ENCODE measurements around the gene APMAP. TPM values are rescaled to one million over a fixed set of nuclear protein-coding genes. Genes with fewer than 3 reads are reported as not detected.

Gene APMAP
- total RNA-seq, 1 donor from 2014 or later, result 71.7 TPM

DNA sequence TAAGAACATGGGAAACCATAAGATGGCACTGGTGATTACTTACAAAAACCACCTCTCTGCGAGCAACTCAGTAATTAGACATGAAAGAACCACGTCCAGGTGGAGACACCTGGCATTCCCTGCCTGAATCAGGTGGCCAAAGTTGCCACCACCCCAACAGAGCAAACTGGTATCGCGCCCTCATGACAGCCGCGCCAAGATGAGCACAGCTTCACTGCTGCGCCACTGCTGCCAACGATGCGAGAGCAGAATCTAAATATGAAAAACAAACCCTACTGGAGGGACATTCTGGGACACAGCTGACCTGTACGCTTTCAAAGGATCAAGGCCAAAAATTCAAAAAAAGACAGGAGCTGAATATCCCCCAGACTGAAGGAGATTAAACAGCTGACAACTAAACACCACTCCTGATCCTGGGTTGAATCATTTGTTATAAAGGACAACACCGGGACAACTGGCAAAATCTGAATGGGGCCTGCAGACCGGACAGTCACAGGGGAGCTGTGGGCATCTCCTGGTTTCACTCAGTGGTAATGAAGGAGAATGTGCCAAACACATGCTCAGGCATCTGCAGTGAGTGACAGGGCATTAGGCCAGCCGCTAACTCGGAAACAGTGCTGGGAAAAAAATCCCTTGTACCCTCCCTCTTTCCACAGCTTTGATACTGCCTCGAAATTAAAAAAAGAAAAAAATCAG, 26.1 kb downstream of the APMAP start:
- no peak overlapping the region for H3K4me3 ChIP-seq
- H3K4me3 Mint-ChIP-seq, result no peak overlapping the region
- no peak overlapping the region for H3K4me2 ChIP-seq
- no peak overlapping the region for H2AFZ ChIP-seq (replicated peaks)
- no peaks in the 10 kb centered on the region for H3F3A ChIP-seq (ENCODE audit: low read depth)
- no peaks in the 10 kb centered on the region for H3K4me1 ChIP-seq
- H3K79me2 ChIP-seq (ENCODE audit: low read depth), result no peaks in the 10 kb centered on the region
- H3K27me3 ChIP-seq, result no peaks in the 10 kb centered on the region
- no peaks in the 10 kb centered on the region for H4K20me1 ChIP-seq (ENCODE audit: low read depth)
- no peak overlapping the region for H3K27ac ChIP-seq
- no peak for DNase-seq (ENCODE audit: low spot score)
- H3K9me3 Mint-ChIP-seq, result no peaks in the 10 kb centered on the region
- no peaks in the 10 kb centered on the region for H3K4me1 Mint-ChIP-seq
- TF ChIP-seq, protein P1, sequence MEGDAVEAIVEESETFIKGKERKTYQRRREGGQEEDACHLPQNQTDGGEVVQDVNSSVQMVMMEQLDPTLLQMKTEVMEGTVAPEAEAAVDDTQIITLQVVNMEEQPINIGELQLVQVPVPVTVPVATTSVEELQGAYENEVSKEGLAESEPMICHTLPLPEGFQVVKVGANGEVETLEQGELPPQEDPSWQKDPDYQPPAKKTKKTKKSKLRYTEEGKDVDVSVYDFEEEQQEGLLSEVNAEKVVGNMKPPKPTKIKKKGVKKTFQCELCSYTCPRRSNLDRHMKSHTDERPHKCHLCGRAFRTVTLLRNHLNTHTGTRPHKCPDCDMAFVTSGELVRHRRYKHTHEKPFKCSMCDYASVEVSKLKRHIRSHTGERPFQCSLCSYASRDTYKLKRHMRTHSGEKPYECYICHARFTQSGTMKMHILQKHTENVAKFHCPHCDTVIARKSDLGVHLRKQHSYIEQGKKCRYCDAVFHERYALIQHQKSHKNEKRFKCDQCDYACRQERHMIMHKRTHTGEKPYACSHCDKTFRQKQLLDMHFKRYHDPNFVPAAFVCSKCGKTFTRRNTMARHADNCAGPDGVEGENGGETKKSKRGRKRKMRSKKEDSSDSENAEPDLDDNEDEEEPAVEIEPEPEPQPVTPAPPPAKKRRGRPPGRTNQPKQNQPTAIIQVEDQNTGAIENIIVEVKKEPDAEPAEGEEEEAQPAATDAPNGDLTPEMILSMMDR (IDR thresholded peaks at IDR 0.05), result no peak
- TF ChIP-seq EZH2 (IDR thresholded peaks at IDR 0.05) (no peak), EZH2phosphoT487 (IDR thresholded peaks at IDR 0.05) (no peak)
- H3K27ac Mint-ChIP-seq, result no peak overlapping the region
- no peaks in the 10 kb centered on the region for H3K9me3 ChIP-seq (ENCODE audit: low read depth)
- H3K36me3 ChIP-seq, result no peaks in the 10 kb centered on the region
- no peak overlapping the region for H3K9ac ChIP-seq
- peaks cover 36% of the 10 kb centered on the region for H3K36me3 Mint-ChIP-seq
- H3K27me3 Mint-ChIP-seq (ENCODE audit: insufficient read depth, low read depth), result peaks cover 6% of the 10 kb centered on the region

DNA sequence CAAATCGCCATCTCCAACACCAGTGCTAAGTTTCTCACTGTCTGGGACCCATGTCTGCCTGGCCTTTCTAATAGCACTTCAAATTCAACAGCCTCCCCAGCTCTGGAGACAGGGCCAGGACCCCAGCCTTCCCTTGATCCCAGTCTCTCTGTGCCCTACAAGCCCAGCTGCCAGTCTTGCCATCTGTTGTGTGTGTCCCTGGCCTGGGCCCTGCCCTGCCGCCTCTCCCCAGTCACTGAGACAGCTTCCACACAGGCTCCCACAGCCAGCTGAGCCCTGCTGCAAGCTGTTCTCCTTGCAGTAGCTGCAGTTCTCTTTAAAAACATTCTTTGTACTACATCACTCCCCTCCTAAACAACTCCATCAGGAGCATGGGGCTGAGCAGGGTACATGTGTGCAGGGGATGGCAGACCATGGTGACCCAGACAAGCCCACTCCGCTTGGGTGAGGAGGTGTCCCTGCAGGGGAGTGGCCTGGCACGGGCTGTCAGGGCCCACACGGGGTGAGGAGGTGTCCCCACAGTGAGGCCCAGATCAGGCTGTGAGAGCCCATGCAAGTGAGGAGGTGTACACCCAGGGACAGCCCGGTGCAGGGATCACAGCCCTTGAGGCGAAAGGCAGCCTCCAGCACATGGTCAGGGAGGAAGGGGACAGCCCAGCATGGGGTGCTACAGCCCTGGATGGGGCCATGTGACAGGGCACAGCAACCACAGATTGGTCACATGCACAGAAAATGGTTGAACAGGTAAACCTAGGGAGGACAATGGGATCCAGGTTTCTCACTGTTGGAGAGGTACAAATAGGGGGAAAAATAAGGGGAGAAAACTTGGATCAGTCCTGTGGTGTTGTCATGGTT, 27.3 kb downstream of the APMAP start:
- no peaks in the 10 kb centered on the region for H3F3A ChIP-seq (ENCODE audit: low read depth)
- Mint-ChIP-seq H3K9me3 (no peaks in the 10 kb centered on the region), H3K4me3 (no peak overlapping the region), H3K27me3 (ENCODE audit: insufficient read depth, low read depth) (peaks cover 6% of the 10 kb centered on the region), H3K27ac (no peak overlapping the region), H3K36me3 (peaks cover 33% of the 10 kb centered on the region), H3K4me1 (no peaks in the 10 kb centered on the region)
- H3K36me3 ChIP-seq, result no peaks in the 10 kb centered on the region
- no peaks in the 10 kb centered on the region for H4K20me1 ChIP-seq (ENCODE audit: low read depth)
- no peaks in the 10 kb centered on the region for H3K27me3 ChIP-seq
- H3K9ac ChIP-seq, result no peak overlapping the region
- H2AFZ ChIP-seq (replicated peaks), result no peak overlapping the region
- H3K27ac ChIP-seq, result no peak overlapping the region
- H3K79me2 ChIP-seq (ENCODE audit: low read depth), result no peaks in the 10 kb centered on the region
- H3K9me3 ChIP-seq (ENCODE audit: low read depth), result no peaks in the 10 kb centered on the region
- H3K4me2 ChIP-seq, result no peak overlapping the region
- H3K4me3 ChIP-seq, result no peak overlapping the region
- TF ChIP-seq EZH2 (IDR thresholded peaks at IDR 0.05) (no peak), EZH2phosphoT487 (IDR thresholded peaks at IDR 0.05) (no peak)
- TF ChIP-seq, protein P1 (IDR thresholded peaks at IDR 0.05), result no peak
- H3K4me1 ChIP-seq, result no peaks in the 10 kb centered on the region
- DNase-seq (ENCODE audit: low spot score), result no peak

DNA sequence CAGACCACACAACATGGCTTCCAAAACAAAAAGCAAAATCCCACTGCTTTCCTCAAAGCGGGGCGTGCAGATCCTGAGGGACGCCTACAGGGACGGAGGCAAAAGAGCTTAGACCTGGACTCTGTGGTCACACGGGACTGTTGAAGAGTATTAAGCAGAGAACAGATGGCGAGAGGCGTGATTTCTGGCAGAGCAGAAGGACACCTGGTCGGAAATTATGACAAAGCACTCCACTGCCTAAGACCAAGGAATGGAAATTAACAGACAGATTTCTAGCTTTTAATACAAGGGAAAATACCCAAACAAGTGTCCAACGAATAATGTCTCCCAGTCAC, 28.1 kb downstream of the APMAP start:
- peak overlapping the region; percentile 1 for H3K27ac Mint-ChIP-seq

More for the DNA sequence above, 28.1 kb downstream of the APMAP start:
- no peaks in the 10 kb centered on the region for H3K27me3 ChIP-seq
- Mint-ChIP-seq H3K4me1 (no peaks in the 10 kb centered on the region), H3K9me3 (no peaks in the 10 kb centered on the region), H3K4me3 (no peak overlapping the region), H3K36me3 (peaks cover 28% of the 10 kb centered on the region), H3K27me3 (ENCODE audit: insufficient read depth, low read depth) (peaks cover 6% of the 10 kb centered on the region)
- no peak overlapping the region for H3K4me3 ChIP-seq
- no peak overlapping the region for H3K9ac ChIP-seq
- H4K20me1 ChIP-seq (ENCODE audit: low read depth), result no peaks in the 10 kb centered on the region
- no peak overlapping the region for H3K27ac ChIP-seq
- H3F3A ChIP-seq (ENCODE audit: low read depth), result no peaks in the 10 kb centered on the region
- no peaks in the 10 kb centered on the region for H3K4me1 ChIP-seq
- H3K36me3 ChIP-seq, result no peaks in the 10 kb centered on the region
- no peaks in the 10 kb centered on the region for H3K9me3 ChIP-seq (ENCODE audit: low read depth)
- H2AFZ ChIP-seq (replicated peaks), result no peak overlapping the region
- no peak overlapping the region for H3K4me2 ChIP-seq
- TF ChIP-seq EZH2phosphoT487 (IDR thresholded peaks at IDR 0.05), result no peak
- TF ChIP-seq, protein P1 (IDR thresholded peaks at IDR 0.05), result no peak
- no peak for TF ChIP-seq EZH2 (IDR thresholded peaks at IDR 0.05)
- no peaks in the 10 kb centered on the region for H3K79me2 ChIP-seq (ENCODE audit: low read depth)
- no peak for DNase-seq (ENCODE audit: low spot score)

Data from neural progenitor cell (in vitro differentiated cells).